B cell (primary cell): ENCODE results near the gene TMOD3.

Experiments
- CTCF ChIP-seq: fragments of 200-600 bp; IDR thresholded peaks from one replicate; pipeline ENCODE4 v1.8.0; 2022; ENCODE audit warnings: antibody characterized with exemption, mild to moderate bottlenecking
- EZH2 ChIP-seq: IDR thresholded peaks from 2 replicates; pipeline ENCODE4 v1.6.1; 2012; ENCODE audit warnings: borderline replicate concordance, low read depth, mild to moderate bottlenecking, moderate library complexity, low read length; ENCODE audit not compliant: insufficient read depth, poor library complexity, severe bottlenecking

GRCh38 chr15:51878446-51879386, 49.3 kb downstream of the TMOD3 start:
- TF ChIP-seq CTCF (no peak), EZH2 (no peak)
